AG10803 (cell line): ENCODE results near the gene CMTR2.

Experiments
- DNase-seq: peaks from one replicate; pipeline ENCODE4 v3.0.0; 2010; ENCODE audit warnings: low read depth
- H3K4me3 ChIP-seq: 2 replicates; pipeline ENCODE4 v1.5.1; 2011; ENCODE audit warnings: mild to moderate bottlenecking, low read length, control low read depth
- TF ChIP-seq, protein P1 (sequence below): conservative IDR thresholded peaks from 2 replicates; pipeline ENCODE4 v1.5.1; 2011; ENCODE audit warnings: mild to moderate bottlenecking, low read length, control low read depth, inconsistent platforms

The CMTR2 gene

DNA sequence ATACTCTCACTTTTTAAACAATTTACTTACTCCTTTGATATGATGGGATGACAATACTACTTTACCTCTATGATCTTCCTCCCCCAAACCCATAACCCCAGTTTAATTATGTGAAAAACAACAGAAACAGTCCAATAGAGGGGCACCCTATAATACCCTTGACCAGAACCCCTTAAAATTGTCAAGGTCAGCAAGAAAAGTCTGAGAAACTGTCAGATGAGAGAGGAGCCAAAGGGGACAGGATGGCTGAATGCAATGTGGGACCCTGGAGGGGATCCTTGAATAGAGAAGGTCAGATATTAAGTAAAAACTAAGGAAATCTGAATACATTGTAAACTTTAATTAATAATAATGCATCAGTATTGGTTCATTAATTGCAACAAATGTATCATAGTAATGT, 42.9 kb downstream of the CMTR2 start:
- H3K4me3 ChIP-seq, result no peak overlapping the region
- TF ChIP-seq, protein P1, sequence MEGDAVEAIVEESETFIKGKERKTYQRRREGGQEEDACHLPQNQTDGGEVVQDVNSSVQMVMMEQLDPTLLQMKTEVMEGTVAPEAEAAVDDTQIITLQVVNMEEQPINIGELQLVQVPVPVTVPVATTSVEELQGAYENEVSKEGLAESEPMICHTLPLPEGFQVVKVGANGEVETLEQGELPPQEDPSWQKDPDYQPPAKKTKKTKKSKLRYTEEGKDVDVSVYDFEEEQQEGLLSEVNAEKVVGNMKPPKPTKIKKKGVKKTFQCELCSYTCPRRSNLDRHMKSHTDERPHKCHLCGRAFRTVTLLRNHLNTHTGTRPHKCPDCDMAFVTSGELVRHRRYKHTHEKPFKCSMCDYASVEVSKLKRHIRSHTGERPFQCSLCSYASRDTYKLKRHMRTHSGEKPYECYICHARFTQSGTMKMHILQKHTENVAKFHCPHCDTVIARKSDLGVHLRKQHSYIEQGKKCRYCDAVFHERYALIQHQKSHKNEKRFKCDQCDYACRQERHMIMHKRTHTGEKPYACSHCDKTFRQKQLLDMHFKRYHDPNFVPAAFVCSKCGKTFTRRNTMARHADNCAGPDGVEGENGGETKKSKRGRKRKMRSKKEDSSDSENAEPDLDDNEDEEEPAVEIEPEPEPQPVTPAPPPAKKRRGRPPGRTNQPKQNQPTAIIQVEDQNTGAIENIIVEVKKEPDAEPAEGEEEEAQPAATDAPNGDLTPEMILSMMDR, result no peak
- no peak for DNase-seq

DNA sequence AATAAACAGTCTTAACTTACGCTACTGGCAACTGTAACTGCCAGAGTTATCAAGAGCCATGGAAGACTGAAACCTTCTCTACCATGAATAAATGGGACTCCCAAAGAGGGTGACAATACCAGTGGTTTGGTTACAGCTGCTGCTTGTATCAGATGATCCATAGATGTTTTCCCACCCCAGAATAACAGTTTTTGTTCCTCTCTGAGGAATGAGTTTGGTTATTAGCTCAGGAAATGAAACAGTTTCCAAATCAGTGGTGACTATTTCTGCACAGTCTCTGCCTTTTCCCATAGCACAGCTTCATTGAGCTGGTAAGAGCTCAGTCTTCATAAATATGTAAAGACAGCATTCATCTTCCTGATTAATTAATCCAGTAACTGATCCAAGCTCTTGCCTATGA, 44.7 kb downstream of the CMTR2 start:
- no peak overlapping the region for H3K4me3 ChIP-seq
- TF ChIP-seq, protein P1, result no peak
- DNase-seq, result no peak

DNA sequence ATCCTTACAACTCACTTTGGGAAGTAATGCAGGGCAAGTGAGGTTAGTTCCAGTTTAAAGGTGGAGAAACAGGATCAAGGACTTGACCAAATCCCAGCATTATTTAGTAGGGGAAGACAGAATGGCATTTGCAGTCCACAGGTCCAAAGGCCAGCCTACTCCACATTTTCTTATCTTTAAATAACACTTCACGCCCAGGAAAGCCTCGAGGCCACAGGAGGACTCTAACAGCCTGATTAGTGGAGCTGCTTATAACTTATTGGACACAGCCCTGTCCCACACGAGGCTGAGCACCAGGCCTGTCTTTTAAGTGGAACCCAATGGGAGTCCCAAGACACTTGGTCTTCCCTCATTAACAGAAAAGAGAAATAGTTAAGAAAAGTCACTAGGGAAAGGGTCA, 46.6 kb downstream of the CMTR2 start:
- TF ChIP-seq, protein P1, result no peak
- no peak for DNase-seq
- no peak overlapping the region for H3K4me3 ChIP-seq

DNA sequence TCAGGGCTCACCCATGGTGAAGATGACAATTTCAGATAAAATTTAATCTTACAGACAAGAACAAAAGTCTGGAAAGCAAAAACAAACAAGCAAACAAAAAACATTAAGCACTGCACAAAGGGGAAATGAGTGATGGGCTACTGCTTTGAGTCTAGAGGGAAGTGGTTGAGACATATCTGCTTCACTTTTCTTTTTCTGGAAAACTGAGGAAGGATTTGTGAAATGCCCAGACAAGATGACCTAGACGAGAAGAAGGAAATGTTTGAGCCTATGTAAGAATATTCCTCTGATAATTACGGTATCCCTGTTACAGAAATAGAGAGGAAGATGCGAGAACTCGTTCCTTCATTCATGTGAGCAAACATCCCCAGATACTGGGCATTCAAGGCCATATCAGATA, 47.2 kb downstream of the CMTR2 start:
- TF ChIP-seq, protein P1, result no peak
- no peak overlapping the region for H3K4me3 ChIP-seq
- no peak for DNase-seq
